NCI-H446 treated with DMSO at 0.1 percent for 48 hours (cell line): ENCODE results near the gene GUK1.

Source experiments
- DNase-seq: peaks from one replicate; lab custom pipeline; 2025; lab: John Stamatoyannopoulos, UW

GUK1 gene

GRCh38 chr1:228131766-228132165, 8.3 kb upstream of the GUK1 start:
- DNase-seq: no peak

GRCh38 chr1:228134591-228134990, 5.5 kb upstream of the GUK1 start:
- no peak for DNase-seq

GRCh38 chr1:228136901-228137300, 3.2 kb upstream of the GUK1 start:
- no peak for DNase-seq

- no peak for DNase-seq
These were observed 611 bp upstream of the GUK1 start for GRCh38 chr1:228139406-228139930.

GRCh38 chr1:228140724-228141225, 696 bp downstream of the GUK1 start:
- DNase-seq: no peak

GRCh38 chr1:228141226-228142044, 1.4 kb downstream of the GUK1 start:
- no peak for DNase-seq

GRCh38 chr1:228142155-228142691, 2.1 kb downstream of the GUK1 start:
- DNase-seq: no peak

GRCh38 chr1:228142701-228143136, 2.6 kb downstream of the GUK1 start:
- no peak for DNase-seq

GRCh38 chr1:228143480-228144192, 3.6 kb downstream of the GUK1 start:
- DNase-seq: no peak

GRCh38 chr1:228144193-228144992, 4.3 kb downstream of the GUK1 start:
- no peak for DNase-seq

GRCh38 chr1:228144993-228145343, 4.9 kb downstream of the GUK1 start:
- no peak for DNase-seq

- DNase-seq: no peak
These were observed 5.7 kb downstream of the GUK1 start for GRCh38 chr1:228145463-228146416.

GRCh38 chr1:228146417-228147150, 6.5 kb downstream of the GUK1 start:
- no peak for DNase-seq

- DNase-seq: no peak
These were observed 7.1 kb downstream of the GUK1 start for GRCh38 chr1:228147151-228147693.

- DNase-seq: no peak
These were observed 7.7 kb downstream of the GUK1 start for GRCh38 chr1:228147768-228148167.

GRCh38 chr1:228148196-228148861, 8.2 kb downstream of the GUK1 start:
- no peak for DNase-seq

- DNase-seq: no peak
These were observed 8.9 kb downstream of the GUK1 start for GRCh38 chr1:228148935-228149405.

- DNase-seq: no peak
These were observed 9.5 kb downstream of the GUK1 start, which contains the start of gene GJC2 for GRCh38 chr1:228149406-228150119. GJC2 (plus strand) TSS chr1:228149930; CDS start chr1:228157759, 7,829 bp downstream.
